GM23248 (cell line): ENCODE measurements around the gene EDIL3. TPM values are rescaled to one million over a fixed set of nuclear protein-coding genes. Genes with fewer than 3 reads are reported as not detected.
A peak's percentile ranks its signal among the peaks of the same experiment; 100 is the strongest.

ENCODE experiments used
- DNase-seq: peaks from one replicate; pipeline ENCODE4 v3.0.0-alpha.2; 2015
- H2AFZ ChIP-seq: fragments of 200-600 bp; sonication (generic); 2 replicates; pipeline ENCODE4 v1.6.1; 2016; ENCODE audit warnings: antibody characterized with exemption
- H3F3A ChIP-seq: fragments of 200-600 bp; sonication (generic); 2 replicates; pipeline ENCODE4 v1.6.1; 2016; ENCODE audit warnings: mild to moderate bottlenecking, antibody characterized with exemption, mixed run types; ENCODE audit not compliant: insufficient read depth
- H3K27ac ChIP-seq: fragments of 200-600 bp; sonication (generic); 2 replicates; pipeline ENCODE4 v1.5.1; 2016; ENCODE audit warnings: mild to moderate bottlenecking
- H3K27me3 ChIP-seq: fragments of 200-600 bp; sonication (generic); replicated peaks from 2 replicates; pipeline ENCODE4 v1.6.1; 2016; ENCODE audit warnings: mild to moderate bottlenecking; ENCODE audit not compliant: insufficient read depth
- H3K36me3 ChIP-seq: fragments of 200-600 bp; sonication (generic); 2 replicates; pipeline ENCODE4 v1.6.1; 2016; ENCODE audit warnings: low read depth, mild to moderate bottlenecking
- H3K4me1 ChIP-seq: fragments of 200-600 bp; sonication (generic); 2 replicates; pipeline ENCODE4 v1.6.1; 2016; ENCODE audit warnings: mild to moderate bottlenecking; ENCODE audit not compliant: insufficient read depth
- H3K4me2 ChIP-seq: fragments of 200-600 bp; sonication (generic); one replicate; pipeline ENCODE4 v1.6.1; 2016; ENCODE audit warnings: mild to moderate bottlenecking; ENCODE audit not compliant: unreplicated experiment
- H3K4me3 ChIP-seq: fragments of 200-600 bp; sonication (generic); 2 replicates; pipeline ENCODE4 v1.5.1; 2016; ENCODE audit warnings: mild to moderate bottlenecking
- H3K79me2 ChIP-seq: fragments of 200-600 bp; sonication (generic); 2 replicates; pipeline ENCODE4 v1.6.1; 2016; ENCODE audit warnings: mild to moderate bottlenecking; ENCODE audit not compliant: insufficient read depth
- H3K9ac ChIP-seq: fragments of 200-600 bp; sonication (generic); 2 replicates; pipeline ENCODE4 v1.6.1; 2016; ENCODE audit warnings: mild to moderate bottlenecking
- H3K9me2 ChIP-seq: fragments of 200-600 bp; sonication (generic); 2 replicates; pipeline ENCODE4 v1.6.1; 2016; ENCODE audit warnings: mixed run types, mild to moderate bottlenecking, moderate library complexity; ENCODE audit not compliant: insufficient read depth
- H3K9me3 ChIP-seq: fragments of 200-600 bp; sonication (generic); one replicate; pipeline ENCODE4 v1.6.1; 2017; ENCODE audit warnings: low read depth
- H4K20me1 ChIP-seq: fragments of 200-600 bp; sonication (generic); 2 replicates; pipeline ENCODE4 v1.6.0; 2016; ENCODE audit not compliant: insufficient read depth
- EZH2 ChIP-seq: fragments of 200-600 bp; sonication (generic); IDR thresholded peaks from 2 replicates; pipeline ENCODE4 v1.6.1; 2018; ENCODE audit warnings: antibody characterized with exemption, mild to moderate bottlenecking; ENCODE audit not compliant: insufficient read depth, poor library complexity, severe bottlenecking
- EZH2phosphoT487 ChIP-seq: fragments of 200-600 bp; sonication (generic); IDR thresholded peaks from 2 replicates; pipeline ENCODE4 v1.6.1; 2018; ENCODE audit warnings: antibody characterized with exemption, moderate library complexity, mild to moderate bottlenecking, low read depth; ENCODE audit not compliant: insufficient read depth
- whole genome bisulfite sequencing, 2 experiments: methylation state at CpG; one replicate each; pipeline ENCODE4 v1.1.6; 2015 to 2017; ENCODE audit warnings: low lambda C conversion rate in 2 of 2, low coverage in 1 of 2; ENCODE audit errors: missing lambda C conversion rate in 2 of 2; 5-methylcytosine and 5-hydroxymethylcytosine counted together
- in situ Hi-C: fragments of 300-500 bp; cut with MboI; formaldehyde crosslinking; loops from 2 replicates; pipeline ENCODE4 v1.15.0; 2020
- polyA plus RNA-seq: library from polyadenylated mRNA; unstranded; fragments of >200 nt; fragmentation: Nextera tagmentation; extraction: Ambion mirVana; gene quantifications from 2 replicates; pipeline ENCODE4 v1.2.1, GENCODE V29; 2016
- total RNA-seq: library from RNA; depleted of rRNA; stranded (reverse); fragments of >200 nt; shearing (Covaris generic); gene quantifications from 2 replicates; pipeline ENCODE4 v1.2.3, GENCODE V29; 2014

The EDIL3 gene
- total and polyA plus RNA-seq, 2 experiments from 2014 or later = 17.7 to 24.1 TPM

DNA sequence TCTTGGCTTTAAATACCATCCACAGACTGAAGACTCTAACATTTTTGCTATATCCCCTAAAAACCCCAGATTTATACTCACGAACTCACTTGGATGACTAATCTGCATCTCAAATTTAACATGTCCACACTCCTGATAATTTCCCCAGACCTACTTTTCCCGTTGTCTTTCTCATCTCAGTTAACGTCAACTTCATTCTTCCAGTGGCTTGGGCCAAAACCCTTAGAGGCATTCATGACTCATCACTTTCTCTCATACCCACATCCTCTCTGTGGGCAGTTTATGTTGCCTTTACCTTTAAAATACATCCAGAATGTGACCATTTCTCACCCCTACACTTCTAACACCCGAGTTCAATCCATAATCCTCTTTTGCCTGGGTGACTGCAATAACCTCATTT lies 96.7 kb downstream of the EDIL3 start:
- WGBS, 2 experiments = 40 to 41% methylated on average over 4 of the region's 4 CpGs
- H4K20me1 ChIP-seq = no peaks in the 10 kb centered on the region
- H3K27me3 ChIP-seq = no peaks in the 10 kb centered on the region
- in situ Hi-C loops = no loop called here
- H3K36me3 ChIP-seq = no peaks in the 10 kb centered on the region
- H3K9me2 ChIP-seq = no peaks in the 10 kb centered on the region
- H3K4me2 ChIP-seq = no peak overlapping the region
- TF ChIP-seq EZH2phosphoT487 = no peak
- TF ChIP-seq EZH2 = no peak
- peak; percentile 58 for DNase-seq
- no peak overlapping the region for H3K9ac ChIP-seq
- no peaks in the 10 kb centered on the region for H3F3A ChIP-seq
- H3K27ac ChIP-seq = no peak overlapping the region
- no peaks in the 10 kb centered on the region for H3K9me3 ChIP-seq
- no peak overlapping the region for H3K4me3 ChIP-seq
- H3K79me2 ChIP-seq = no peaks in the 10 kb centered on the region
- peaks cover 8% of the 10 kb centered on the region; the same call in 1 of the 2 replicates for H3K4me1 ChIP-seq
- no peak overlapping the region for H2AFZ ChIP-seq

DNA sequence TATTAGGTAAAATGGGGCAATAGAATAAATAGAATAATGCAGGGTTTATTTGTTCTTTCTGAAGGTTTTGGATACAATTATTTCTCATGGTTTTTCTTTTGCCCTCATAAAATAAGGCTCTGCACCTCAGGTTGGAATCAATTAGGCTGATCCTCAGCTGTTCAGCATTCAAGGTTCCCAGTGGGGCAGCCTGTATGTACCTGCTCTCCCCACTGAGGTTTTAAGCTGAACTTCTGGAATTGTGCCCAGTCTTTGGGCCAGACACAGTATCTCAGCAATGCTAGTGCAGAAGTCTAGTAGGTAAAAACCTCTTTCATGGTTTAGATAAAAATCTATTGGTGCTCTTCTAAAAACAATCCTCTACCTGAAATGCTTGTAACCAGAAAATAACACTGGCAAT lies 98.0 kb downstream of the EDIL3 start:
- DNase-seq = no peak
- no peaks in the 10 kb centered on the region for H3K36me3 ChIP-seq
- H3F3A ChIP-seq = no peaks in the 10 kb centered on the region
- H3K4me1 ChIP-seq = peaks cover 8% of the 10 kb centered on the region; the same call in 1 of the 2 replicates
- H4K20me1 ChIP-seq = no peaks in the 10 kb centered on the region
- no peaks in the 10 kb centered on the region for H3K9me2 ChIP-seq
- in situ Hi-C loops = no loop called here
- no peak overlapping the region for H3K27ac ChIP-seq
- no peak overlapping the region for H3K9ac ChIP-seq
- H3K27me3 ChIP-seq = no peaks in the 10 kb centered on the region
- TF ChIP-seq EZH2 (no peak), EZH2phosphoT487 (no peak)
- no peaks in the 10 kb centered on the region for H3K79me2 ChIP-seq
- H2AFZ ChIP-seq = no peak overlapping the region
- no peak overlapping the region for H3K4me3 ChIP-seq
- H3K4me2 ChIP-seq = no peak overlapping the region
- H3K9me3 ChIP-seq = no peaks in the 10 kb centered on the region

DNA sequence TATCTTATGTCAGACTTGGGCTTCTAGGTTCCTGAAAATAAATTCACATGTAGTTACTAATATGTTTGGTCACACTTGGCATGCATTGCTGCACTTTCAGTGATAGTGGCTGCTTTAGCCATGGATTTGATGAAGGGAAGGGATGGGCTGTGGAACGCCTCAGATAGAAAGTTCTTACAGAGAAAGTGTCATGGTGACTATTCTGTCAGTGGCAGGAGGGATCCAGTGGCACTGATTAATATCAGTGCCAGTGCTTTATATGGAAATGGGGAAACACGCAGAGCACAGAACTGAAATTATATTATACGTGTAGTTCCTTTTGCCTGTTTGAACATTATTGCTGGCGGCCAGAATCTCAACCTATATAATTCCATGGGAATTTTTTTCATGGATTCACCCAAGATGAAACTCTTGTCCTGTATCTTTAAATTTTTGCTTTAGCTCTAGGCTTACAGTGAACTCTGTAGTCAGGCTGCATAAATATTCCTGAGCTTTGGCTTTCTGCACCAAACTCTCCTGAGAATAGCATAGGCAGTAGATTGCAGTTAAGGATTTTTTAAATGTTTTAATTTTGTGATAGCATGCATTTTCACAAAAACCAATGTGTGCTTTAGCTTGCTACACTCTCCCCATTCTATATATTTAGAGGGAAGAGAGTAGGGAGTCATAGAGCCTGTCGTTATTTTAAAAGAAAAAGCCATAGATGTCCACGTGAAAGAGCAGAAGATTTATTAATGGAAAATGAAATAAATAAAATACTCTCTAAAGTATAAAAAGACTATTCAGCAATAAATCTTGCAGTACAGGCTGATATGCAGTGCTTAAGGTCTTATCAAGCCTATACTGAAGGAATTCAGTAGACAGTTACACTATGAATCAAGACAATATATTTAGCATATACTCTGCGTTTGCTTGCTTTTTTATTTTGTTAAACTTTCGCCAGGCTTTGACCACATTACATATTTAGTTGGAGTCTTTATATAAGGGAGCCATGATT lies 98.7 kb downstream of the EDIL3 start:
- DNase-seq = no peak
- Histone ChIP-seq H3K9ac (no peak overlapping the region), H3K27me3 (no peaks in the 10 kb centered on the region), H3K9me3 (no peaks in the 10 kb centered on the region), H3K4me1 (peaks cover 8% of the 10 kb centered on the region; the same call in 1 of the 2 replicates), H3F3A (no peaks in the 10 kb centered on the region), H3K27ac (no peak overlapping the region), H3K4me2 (no peak overlapping the region), H3K9me2 (no peaks in the 10 kb centered on the region), H3K36me3 (no peaks in the 10 kb centered on the region), H3K4me3 (no peak overlapping the region), H2AFZ (no peak overlapping the region), H4K20me1 (no peaks in the 10 kb centered on the region), H3K79me2 (no peaks in the 10 kb centered on the region)
- WGBS, 2 experiments = 44 to 45% methylated on average over 8 of the region's 8 CpGs
- in situ Hi-C loops = no loop called here
- no peak for TF ChIP-seq EZH2phosphoT487
- TF ChIP-seq EZH2 = no peak

DNA sequence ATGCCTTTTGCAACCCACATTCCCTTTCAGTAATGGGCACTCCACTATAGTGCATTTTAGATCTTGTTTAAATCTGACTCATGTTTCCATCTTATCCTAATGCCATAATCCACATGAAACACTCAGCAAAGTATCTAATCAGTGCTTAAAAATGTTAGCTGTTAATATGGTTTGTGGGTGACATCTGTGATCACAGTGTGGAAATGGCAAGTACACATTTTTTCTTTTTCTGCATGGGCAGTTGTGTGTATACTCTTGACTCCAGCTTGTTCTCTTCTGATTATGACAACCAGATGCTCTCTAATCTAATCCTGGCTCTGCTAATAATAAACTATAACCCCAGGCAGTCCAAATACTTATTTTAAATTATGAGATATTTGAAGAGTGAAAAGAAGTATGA lies 103.3 kb downstream of the EDIL3 start:
- Histone ChIP-seq H3K36me3 (no peaks in the 10 kb centered on the region), H3K79me2 (no peaks in the 10 kb centered on the region), H3K9me2 (no peaks in the 10 kb centered on the region), H3K4me3 (no peak overlapping the region), H2AFZ (no peak overlapping the region), H4K20me1 (no peaks in the 10 kb centered on the region), H3K4me2 (no peak overlapping the region), H3F3A (no peaks in the 10 kb centered on the region), H3K9ac (no peak overlapping the region), H3K9me3 (no peaks in the 10 kb centered on the region), H3K4me1 (no peaks in the 10 kb centered on the region), H3K27me3 (no peaks in the 10 kb centered on the region), H3K27ac (no peak overlapping the region)
- no peak for DNase-seq
- no peak for TF ChIP-seq EZH2
- no peak for TF ChIP-seq EZH2phosphoT487
- in situ Hi-C loops = no loop called here
